Measurements from ENCODE around the gene LRRC4.

DNA sequence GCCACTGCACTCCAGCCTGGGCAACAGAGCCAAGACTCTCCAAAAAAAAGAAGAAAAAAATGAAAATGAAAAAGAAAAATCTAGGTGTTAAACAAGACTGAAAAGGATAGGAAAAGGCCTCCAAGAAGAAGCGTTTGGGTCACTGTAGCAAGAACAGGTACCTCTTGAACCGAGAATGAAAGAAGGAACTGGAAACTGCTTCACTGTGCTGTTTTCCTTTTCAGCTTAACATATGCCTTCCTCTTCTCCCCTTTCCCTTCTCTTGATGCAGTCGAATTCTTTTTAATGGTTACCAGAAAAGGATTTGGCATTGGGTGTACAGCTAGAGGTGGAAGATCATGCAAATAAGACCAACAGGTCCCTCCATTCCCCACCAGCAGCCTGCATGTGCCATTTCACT is 28.1 kb downstream of the LRRC4 start:
- no peak for TF ChIP-seq SP1 (IDR thresholded peaks at IDR 0.05)
- TF ChIP-seq FOXK2 (IDR thresholded peaks at IDR 0.05) = no peak
- no peak for TF ChIP-seq FOXA1 (IDR thresholded peaks at IDR 0.05)
- TF ChIP-seq SUZ12 (IDR thresholded peaks at IDR 0.05) = no peak
- TF ChIP-seq TARDBP (IDR thresholded peaks at IDR 0.05) = no peak
- TF ChIP-seq ZNF384 (IDR thresholded peaks at IDR 0.05) = no peak
- no peak for TF ChIP-seq ELF4 (IDR thresholded peaks at IDR 0.05)
- TF ChIP-seq NFRKB (IDR thresholded peaks at IDR 0.05) = no peak
- no peak for TF ChIP-seq FOXM1 (IDR thresholded peaks at IDR 0.05; ENCODE audit: borderline replicate concordance)
